Subcutaneous adipose tissue (tissue), 4 donors: Measurements from ENCODE around the gene MARCHF3. TPM values are rescaled to one million over a fixed set of nuclear protein-coding genes. Genes with fewer than 3 reads are reported as not detected.

Source experiments
- total RNA-seq, 4 donors: library from RNA; depleted of rRNA; stranded (reverse); fragments of >200 nt; gene quantifications; one replicate each; pipeline ENCODE4 v1.1.0, GENCODE V29; 2016
- TF ChIP-seq, protein P1 (sequence below): fragments of 450-650 bp; IDR thresholded peaks from one replicate; pipeline ENCODE4 v1.5.1; 2016; ENCODE audit warnings: low read depth, mild to moderate bottlenecking, control low read depth, antibody characterized with exemption, moderate library complexity

Gene MARCHF3, protein sequence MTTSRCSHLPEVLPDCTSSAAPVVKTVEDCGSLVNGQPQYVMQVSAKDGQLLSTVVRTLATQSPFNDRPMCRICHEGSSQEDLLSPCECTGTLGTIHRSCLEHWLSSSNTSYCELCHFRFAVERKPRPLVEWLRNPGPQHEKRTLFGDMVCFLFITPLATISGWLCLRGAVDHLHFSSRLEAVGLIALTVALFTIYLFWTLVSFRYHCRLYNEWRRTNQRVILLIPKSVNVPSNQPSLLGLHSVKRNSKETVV
- total RNA-seq, result 10 to 100 TPM in 3 of 4 donors, 1 to 10 TPM in 1; 5.8 to 30.7 (median 14.6) TPM

DNA sequence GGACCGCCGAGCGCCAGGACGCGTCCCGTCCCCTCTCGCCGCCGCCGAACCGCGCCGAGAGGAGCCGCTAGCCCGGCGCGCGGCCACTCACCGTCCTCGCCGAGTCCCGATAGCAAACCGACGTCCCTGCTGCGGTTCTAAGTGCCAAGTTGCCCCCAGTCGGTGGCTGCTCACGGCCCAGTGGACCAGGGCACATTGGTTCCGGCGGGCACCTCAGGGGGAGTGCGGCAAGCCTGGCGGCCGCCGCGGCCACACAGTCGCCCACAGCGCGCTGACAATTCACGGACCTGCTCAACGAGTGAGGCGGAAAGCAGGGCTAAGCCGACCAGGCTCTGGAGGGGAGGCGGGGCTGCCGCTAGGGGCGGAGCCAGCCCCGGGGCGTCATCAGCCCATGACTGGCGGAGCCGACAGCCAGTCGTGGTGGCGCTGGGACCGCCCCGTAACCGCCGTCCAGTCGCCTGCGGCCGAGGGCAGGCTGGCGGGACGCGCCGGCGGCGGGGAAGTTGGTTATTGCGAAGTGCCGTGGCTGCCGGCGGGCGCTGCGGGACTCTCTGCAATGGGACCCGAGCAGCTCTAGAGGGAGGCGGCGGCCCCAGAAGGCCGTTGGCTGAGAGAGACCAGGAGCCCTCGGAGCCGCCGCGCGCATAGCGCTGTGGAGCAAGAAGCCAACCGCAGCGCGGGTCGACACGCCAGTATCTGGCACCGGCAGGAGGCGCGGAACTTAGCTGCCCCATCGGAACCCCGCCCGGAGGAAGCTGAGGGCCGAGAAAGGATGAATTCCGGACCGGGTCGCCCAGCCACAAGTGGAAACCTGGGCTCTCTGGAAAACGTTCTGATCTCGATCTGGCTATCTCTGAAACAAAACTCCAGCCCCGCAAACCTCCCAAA, at the start of gene MARCHF3:
TSS of gene MARCHF3 (minus strand) at position 300 of the 888 bp plus-strand sequence. CDS start 112,387 bp downstream, outside the sequence.
- TF ChIP-seq, protein P1, sequence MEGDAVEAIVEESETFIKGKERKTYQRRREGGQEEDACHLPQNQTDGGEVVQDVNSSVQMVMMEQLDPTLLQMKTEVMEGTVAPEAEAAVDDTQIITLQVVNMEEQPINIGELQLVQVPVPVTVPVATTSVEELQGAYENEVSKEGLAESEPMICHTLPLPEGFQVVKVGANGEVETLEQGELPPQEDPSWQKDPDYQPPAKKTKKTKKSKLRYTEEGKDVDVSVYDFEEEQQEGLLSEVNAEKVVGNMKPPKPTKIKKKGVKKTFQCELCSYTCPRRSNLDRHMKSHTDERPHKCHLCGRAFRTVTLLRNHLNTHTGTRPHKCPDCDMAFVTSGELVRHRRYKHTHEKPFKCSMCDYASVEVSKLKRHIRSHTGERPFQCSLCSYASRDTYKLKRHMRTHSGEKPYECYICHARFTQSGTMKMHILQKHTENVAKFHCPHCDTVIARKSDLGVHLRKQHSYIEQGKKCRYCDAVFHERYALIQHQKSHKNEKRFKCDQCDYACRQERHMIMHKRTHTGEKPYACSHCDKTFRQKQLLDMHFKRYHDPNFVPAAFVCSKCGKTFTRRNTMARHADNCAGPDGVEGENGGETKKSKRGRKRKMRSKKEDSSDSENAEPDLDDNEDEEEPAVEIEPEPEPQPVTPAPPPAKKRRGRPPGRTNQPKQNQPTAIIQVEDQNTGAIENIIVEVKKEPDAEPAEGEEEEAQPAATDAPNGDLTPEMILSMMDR, result no peak

DNA sequence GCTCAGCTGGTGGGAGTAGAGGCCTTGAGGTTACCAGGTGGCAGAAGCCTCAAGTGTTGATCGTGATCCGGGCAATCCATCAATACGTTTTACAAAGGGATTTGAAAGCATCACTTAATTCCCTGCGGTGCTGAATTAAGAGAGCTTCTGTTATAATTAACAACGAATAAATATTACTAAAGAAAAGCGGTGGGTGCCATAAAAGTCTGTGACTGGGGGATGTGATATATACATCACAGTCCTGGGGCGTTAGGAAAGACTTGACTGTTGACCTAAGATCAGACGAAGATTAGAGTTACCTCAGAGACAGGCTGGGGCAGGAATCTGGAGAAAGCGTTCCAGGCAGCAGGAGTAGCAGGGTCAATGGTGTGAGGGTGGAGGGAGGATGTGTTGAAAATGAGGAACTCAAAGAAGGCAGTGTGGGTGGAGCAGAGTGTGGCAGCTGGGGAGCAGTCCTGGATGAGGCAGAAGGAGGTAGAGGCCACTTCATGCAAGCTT, 49.7 kb upstream of the MARCHF3 start:
- TF ChIP-seq, protein P1, result no peak

DNA sequence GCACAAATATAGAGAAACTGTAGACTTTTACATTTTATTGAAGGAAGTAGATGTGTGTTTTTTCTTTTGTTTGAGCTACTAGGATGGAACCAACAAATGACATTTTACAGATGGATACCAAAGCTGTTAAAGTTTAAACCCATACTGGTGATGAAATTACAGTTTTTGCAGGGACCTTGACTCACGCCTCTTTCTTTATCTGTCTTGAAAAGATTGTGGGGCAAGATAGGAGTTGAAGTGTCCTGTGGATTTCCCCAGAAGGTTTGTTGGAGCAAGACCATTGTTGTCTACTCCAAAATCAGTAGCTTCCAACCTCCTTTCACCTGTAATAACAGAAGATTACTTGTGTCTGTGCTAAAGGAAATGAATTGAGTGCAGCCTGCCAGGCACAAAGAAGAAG, 47.0 kb upstream of the MARCHF3 start:
- TF ChIP-seq, protein P1, result no peak

DNA sequence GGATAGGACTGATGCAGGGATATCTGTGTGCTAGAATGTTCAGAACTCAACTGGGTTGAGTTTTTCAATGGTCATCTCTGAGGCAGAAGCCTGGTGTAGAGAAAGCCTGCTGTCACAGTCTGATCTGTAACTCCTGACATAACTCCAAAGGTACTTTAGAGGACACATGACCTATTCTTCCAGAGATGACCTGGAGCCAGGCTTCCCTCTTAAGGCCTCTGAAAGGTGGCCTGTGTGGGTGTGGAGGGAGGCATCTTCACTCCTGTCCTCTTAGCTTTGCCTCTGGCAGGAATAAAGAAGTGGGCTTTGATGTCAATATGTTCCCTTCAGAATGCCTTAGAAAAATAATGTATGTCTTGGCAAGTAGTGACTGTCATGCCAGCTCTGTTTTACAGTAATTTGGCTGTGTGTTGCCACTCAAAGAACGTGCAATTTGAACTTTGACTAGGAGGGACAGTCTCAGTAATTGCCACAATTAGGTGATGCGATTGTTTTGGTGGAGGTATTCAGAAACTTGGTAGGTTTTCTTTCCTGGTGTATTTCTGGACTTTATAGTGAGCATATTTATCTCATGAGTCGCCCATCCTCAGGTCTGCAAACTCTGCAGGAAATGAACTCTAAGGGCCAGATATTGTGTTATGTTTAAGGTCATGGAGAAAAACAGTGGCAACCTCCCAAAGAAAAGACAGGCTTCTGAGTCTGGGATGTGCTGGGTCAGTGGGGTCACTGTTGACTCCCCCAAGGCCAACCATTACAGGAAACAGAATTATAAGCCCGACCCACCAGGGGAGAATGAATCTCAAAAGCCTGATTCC, 46.2 kb upstream of the MARCHF3 start:
- TF ChIP-seq, protein P1, result no peak

DNA sequence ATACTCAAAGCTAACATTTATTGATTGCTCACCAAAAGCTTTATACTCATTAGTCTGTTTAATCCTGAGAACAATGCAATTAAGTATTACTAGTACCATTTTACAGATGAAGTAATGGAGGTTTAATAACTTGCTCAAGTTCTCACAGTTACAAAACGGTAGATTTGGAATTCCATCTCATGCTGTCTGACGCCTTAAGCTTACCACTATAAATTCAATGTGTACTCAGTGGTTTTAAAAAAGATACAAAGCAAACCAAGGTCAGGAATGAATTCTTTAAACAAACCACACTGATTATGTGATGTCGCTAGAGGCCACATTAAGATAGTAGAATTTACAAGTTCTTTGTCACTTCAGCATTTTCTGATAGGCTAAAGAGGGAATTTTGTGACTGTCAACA, 44.1 kb upstream of the MARCHF3 start:
- TF ChIP-seq, protein P1, result no peak

DNA sequence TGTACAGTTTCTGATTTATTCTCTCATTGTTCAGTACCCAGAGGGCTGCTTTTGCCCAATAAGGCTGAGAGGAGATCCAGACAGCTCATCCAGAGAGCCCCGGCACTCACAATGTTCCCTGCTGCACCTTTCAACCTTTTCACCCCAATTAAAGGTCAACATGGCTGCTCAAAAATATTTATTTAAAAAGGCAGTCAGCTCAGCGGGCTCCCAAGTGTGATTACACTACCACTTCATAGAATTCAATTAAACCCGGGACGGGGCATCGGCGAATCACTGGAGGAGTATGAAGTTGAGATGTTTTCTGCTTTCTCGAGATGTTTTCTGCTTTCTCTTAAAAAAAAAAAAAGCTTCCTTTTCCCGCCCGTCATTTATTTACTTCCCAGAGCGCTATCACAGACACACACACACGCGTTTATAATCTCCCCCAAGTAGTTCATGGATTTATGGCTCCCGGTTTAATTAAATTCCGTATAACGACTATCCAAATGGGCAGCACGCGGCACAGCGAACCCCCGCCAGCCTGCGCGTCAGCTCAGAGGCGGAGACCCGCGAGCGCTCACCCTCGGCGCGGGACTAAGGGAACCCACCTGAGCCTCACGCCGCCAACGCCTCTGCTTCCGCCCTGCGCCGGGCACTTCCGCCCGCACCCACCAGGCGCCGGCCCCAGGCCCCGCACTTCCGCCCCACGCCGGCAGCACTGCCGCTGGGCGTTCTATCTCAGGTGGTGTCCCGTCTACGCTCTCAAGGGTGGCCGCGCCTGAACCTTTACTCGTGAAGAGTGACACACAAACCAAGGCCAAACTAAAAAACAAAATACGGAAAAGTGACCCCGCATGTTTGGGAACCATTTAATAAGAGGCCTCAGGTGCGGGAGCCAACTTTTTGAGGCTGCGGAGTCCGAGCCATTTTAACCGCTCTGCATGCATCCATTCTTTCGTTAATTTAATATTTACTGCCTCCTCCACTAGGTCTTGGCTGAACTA, 42.8 kb upstream of the MARCHF3 start, which contains the start of gene C5orf63:
TSS of gene C5orf63 (minus strand) at position 642 of the 986 bp plus-strand sequence. CDS start 14,507 bp downstream, outside the sequence.
- TF ChIP-seq, protein P1, result no peak
